ENCODE data around the gene KNL1. TPM values are rescaled to one million over a fixed set of nuclear protein-coding genes. Genes with fewer than 3 reads are reported as not detected.
"Not testable (repeated sequence)": the region's sequence is repeated elsewhere in the genome, so short reads cannot be mapped to it uniquely, and the experiment has no call there.

The KNL1 gene
- total and polyA plus RNA-seq, 4 donors = 1.5 to 38.5 (median 2.9) TPM

GRCh38 chr15:40680151-40680550, 86.1 kb downstream of the KNL1 start:
- Histone ChIP-seq H3K9ac (ENCODE audit: low read depth in 1 of 2, low read length in 2 of 2) (no peak overlapping the region), H3K27me3 (ENCODE audit: control insufficient read depth in 4 of 4, insufficient read depth in 4 of 4, low read length in 3 of 4) (no peaks in the 10 kb centered on the region), H3K27ac (ENCODE audit: low read depth in 1 of 2, low read length in 2 of 2) (no peak overlapping the region), H3K9me3 (ENCODE audit: control insufficient read depth in 4 of 4, low read length in 3 of 4) (no peaks in the 10 kb centered on the region), H3K4me3 (ENCODE audit: low read depth in 1 of 3, low read length in 3 of 3) (no peak overlapping the region), H3K36me3 (ENCODE audit: control insufficient read depth in 4 of 4, insufficient read depth in 3 of 4, low read depth in 1 of 4, low read length in 3 of 4) (no peaks in the 10 kb centered on the region), H3K4me1 (ENCODE audit: control insufficient read depth in 4 of 4, insufficient read depth in 4 of 4, low read length in 3 of 4) (no peaks in the 10 kb centered on the region)
- no peak for DNase-seq (ENCODE audit: low spot score)
- 97% methylated on average over 1 of the region's 1 CpG for WGBS
- TF ChIP-seq GABPA (IDR thresholded peaks at IDR 0.05 in 1 of 2, conservative IDR thresholded peaks at IDR 0.05 in 1 of 2) (no peak), TAF1 (conservative IDR thresholded peaks at IDR 0.05) (no peak), RAD21 (IDR thresholded peaks at IDR 0.05) (no peak), NR2F2 (IDR thresholded peaks at IDR 0.05) (no peak), YY1 (IDR thresholded peaks at IDR 0.05) (no peak), FOXA1 (IDR thresholded peaks at IDR 0.05) (no peak), ATF3 (IDR thresholded peaks at IDR 0.05) (no peak), HNF4G (IDR thresholded peaks at IDR 0.05) (no peak), FOXA2 (IDR thresholded peaks at IDR 0.05) (no peak), CTCF (IDR thresholded peaks at IDR 0.05; ENCODE audit: low read depth, low read length, missing input control) (no peak), REST (IDR thresholded peaks at IDR 0.05) (no peak)

GRCh38 chr15:40680959-40681358, 86.9 kb downstream of the KNL1 start:
- WGBS = 85% methylated on average over 1 of the region's 1 CpG
- not testable (repeated sequence) for H3K36me3 ChIP-seq (ENCODE audit: control insufficient read depth in 4 of 4, insufficient read depth in 3 of 4, low read depth in 1 of 4, low read length in 3 of 4)

GRCh38 chr15:40684381-40684780, 90.3 kb downstream of the KNL1 start:
- Histone ChIP-seq H3K36me3 (ENCODE audit: control insufficient read depth in 4 of 4, insufficient read depth in 3 of 4, low read depth in 1 of 4, low read length in 3 of 4) (peaks cover 0 to under 1% (median 0%) of the 10 kb centered on the region in 4 donors), H3K4me3 (ENCODE audit: low read depth in 1 of 3, low read length in 3 of 3) (no peak overlapping the region), H3K9ac (ENCODE audit: low read depth in 1 of 2, low read length in 2 of 2) (no peak overlapping the region), H3K9me3 (ENCODE audit: control insufficient read depth in 4 of 4, low read length in 3 of 4) (no peaks in the 10 kb centered on the region), H3K4me1 (ENCODE audit: control insufficient read depth in 4 of 4, insufficient read depth in 4 of 4, low read length in 3 of 4) (no peaks in the 10 kb centered on the region), H3K27ac (ENCODE audit: low read depth in 1 of 2, low read length in 2 of 2) (no peak overlapping the region), H3K27me3 (ENCODE audit: control insufficient read depth in 4 of 4, insufficient read depth in 4 of 4, low read length in 3 of 4) (no peaks in the 10 kb centered on the region)
- DNase-seq (ENCODE audit: low spot score) = no peak
- TF ChIP-seq FOXA2 (IDR thresholded peaks at IDR 0.05) (no peak), FOXA1 (IDR thresholded peaks at IDR 0.05) (no peak), ZBTB33 (IDR thresholded peaks at IDR 0.05) (no peak), SP1 (IDR thresholded peaks at IDR 0.05) (no peak), REST (IDR thresholded peaks at IDR 0.05) (no peak), RAD21 (IDR thresholded peaks at IDR 0.05) (no peak), YY1 (IDR thresholded peaks at IDR 0.05) (no peak), TAF1 (conservative IDR thresholded peaks at IDR 0.05) (no peak), CTCF (IDR thresholded peaks at IDR 0.05; ENCODE audit: low read depth, low read length, missing input control) (no peak), RXRA (IDR thresholded peaks at IDR 0.05) (no peak)

More at GRCh38 chr15:40680959-40681358, 86.9 kb downstream of the KNL1 start:
- not testable (repeated sequence) for H3K9ac ChIP-seq (ENCODE audit: low read depth in 1 of 2, low read length in 2 of 2); DNase-seq (ENCODE audit: low spot score); H3K9me3 ChIP-seq (ENCODE audit: control insufficient read depth in 4 of 4, low read length in 3 of 4); H3K27ac ChIP-seq (ENCODE audit: low read depth in 1 of 2, low read length in 2 of 2); H3K4me1 ChIP-seq (ENCODE audit: control insufficient read depth in 4 of 4, insufficient read depth in 4 of 4, low read length in 3 of 4); H3K4me3 ChIP-seq (ENCODE audit: low read depth in 1 of 3, low read length in 3 of 3); H3K27me3 ChIP-seq (ENCODE audit: control insufficient read depth in 4 of 4, insufficient read depth in 4 of 4, low read length in 3 of 4)
